ENCODE results near the gene EIF4G2.
A peak's percentile ranks its signal among the peaks of the same experiment; 100 is the strongest.

DNA sequence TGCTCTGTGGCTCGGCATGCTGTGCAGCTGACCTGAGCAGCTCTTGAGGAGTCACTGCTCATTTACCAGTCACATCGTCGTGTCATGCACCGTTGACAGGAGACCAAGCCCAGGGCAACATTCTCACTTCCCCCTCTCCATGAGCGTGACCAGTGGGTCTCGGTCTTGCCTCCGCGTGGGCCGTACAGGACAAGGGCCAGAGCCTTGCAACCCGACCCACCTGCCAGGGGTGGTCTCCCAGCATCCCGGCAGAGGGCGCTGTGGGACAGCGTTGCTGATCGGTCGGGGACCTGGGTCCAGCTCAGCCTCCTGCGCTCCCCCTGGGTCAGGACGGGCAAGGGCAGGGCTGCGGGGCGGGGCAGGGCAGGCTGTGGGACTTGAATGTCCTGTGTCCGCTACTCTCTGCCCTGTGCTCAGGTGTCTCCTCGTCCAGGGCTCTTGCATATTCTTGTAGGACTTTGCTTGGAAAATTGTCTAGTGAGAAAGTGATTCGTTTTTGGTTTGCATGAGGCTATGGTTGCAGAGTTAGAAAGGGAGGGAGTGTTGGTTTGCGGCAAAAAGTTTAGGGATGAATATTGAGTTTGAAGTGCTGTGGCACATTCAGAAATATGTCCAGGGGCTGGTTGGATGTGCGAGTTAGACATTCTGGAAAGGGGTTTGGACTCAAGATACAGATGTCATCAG, 16.2 kb downstream of the EIF4G2 start:
- TF ChIP-seq SP1 (IDR thresholded peaks at IDR 0.05; ENCODE audit: low read depth, low read length) (no peak), JUND (IDR thresholded peaks at IDR 0.05; ENCODE audit: low read depth, low read length) (no peak)
- TF ChIP-seq, protein P1, sequence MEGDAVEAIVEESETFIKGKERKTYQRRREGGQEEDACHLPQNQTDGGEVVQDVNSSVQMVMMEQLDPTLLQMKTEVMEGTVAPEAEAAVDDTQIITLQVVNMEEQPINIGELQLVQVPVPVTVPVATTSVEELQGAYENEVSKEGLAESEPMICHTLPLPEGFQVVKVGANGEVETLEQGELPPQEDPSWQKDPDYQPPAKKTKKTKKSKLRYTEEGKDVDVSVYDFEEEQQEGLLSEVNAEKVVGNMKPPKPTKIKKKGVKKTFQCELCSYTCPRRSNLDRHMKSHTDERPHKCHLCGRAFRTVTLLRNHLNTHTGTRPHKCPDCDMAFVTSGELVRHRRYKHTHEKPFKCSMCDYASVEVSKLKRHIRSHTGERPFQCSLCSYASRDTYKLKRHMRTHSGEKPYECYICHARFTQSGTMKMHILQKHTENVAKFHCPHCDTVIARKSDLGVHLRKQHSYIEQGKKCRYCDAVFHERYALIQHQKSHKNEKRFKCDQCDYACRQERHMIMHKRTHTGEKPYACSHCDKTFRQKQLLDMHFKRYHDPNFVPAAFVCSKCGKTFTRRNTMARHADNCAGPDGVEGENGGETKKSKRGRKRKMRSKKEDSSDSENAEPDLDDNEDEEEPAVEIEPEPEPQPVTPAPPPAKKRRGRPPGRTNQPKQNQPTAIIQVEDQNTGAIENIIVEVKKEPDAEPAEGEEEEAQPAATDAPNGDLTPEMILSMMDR (IDR thresholded peaks at IDR 0.05 in 2 of 3, conservative IDR thresholded peaks at IDR 0.05 in 1 of 3; ENCODE audit: control insufficient read depth in 2 of 3, extremely low read depth in 1 of 3, insufficient read depth in 1 of 3, low read depth in 3 of 3, low read length in 3 of 3): peak; percentile 95 to 97 (median 97)

Data from GM12878 (cell line).